Esophagus muscularis mucosa (tissue), 4 donors: ENCODE data around the gene ANKRD13C. TPM values are rescaled to one million over a fixed set of nuclear protein-coding genes. Genes with fewer than 3 reads are reported as not detected.

Source experiments
- DNase-seq: peaks from one replicate; pipeline ENCODE4 v3.0.0-alpha.2; 2017; ENCODE audit errors: extremely low spot score
- H3K27ac ChIP-seq, 4 donors: fragments of 200-600 bp; sonication (generic); replicated peaks in 1 of 4; 1 replicate in 3 of 4; 2 replicates in 1 of 4; pipeline ENCODE4 v1.5.1; 2016 to 2019; ENCODE audit warnings: mild to moderate bottlenecking in 1 of 4
- H3K27me3 ChIP-seq, 4 donors: fragments of 200-600 bp; sonication (generic); one replicate each; pipeline versions ENCODE4 v1.5.1 to v1.6.0; 2016 to 2019
- H3K36me3 ChIP-seq, 4 donors: fragments of 200-600 bp; sonication (generic); one replicate each; pipeline ENCODE4 v1.5.1; 2016 to 2019
- H3K4me1 ChIP-seq, 4 donors: fragments of 200-600 bp; sonication (generic); one replicate each; pipeline ENCODE4 v1.5.1; 2016 to 2019
- H3K4me3 ChIP-seq, 4 donors: fragments of 200-600 bp; sonication (generic); 1 replicate in 2 of 4; 2 replicates in 2 of 4; pipeline ENCODE4 v1.5.1; 2016 to 2019; ENCODE audit warnings: mild to moderate bottlenecking in 4 of 4, moderate library complexity in 1 of 4
- H3K9me3 ChIP-seq, 4 donors: fragments of 200-600 bp; sonication (generic); 1 replicate in 3 of 4; 2 replicates in 1 of 4; pipeline ENCODE4 v1.5.1; 2016 to 2019
- CTCF ChIP-seq, 3 experiments: fragments of 200-600 bp in 2 of 3; fragments of 450-650 bp in 1 of 3; sonication (generic) in 2 of 3; IDR thresholded peaks; one replicate each; pipeline ENCODE4 v1.5.1; 2017 to 2019; ENCODE audit warnings: antibody characterized with exemption in 3 of 3, mild to moderate bottlenecking in 2 of 3, moderate library complexity in 1 of 3
- EP300 ChIP-seq: sonication (generic); formaldehyde crosslinking; IDR thresholded peaks from one replicate; pipeline ENCODE4 v1.6.1; 2017; ENCODE audit warnings: antibody characterized with exemption
- POLR2A ChIP-seq: fragments of 450-650 bp; IDR thresholded peaks from one replicate; pipeline ENCODE4 v1.6.1; 2017; ENCODE audit warnings: antibody characterized with exemption, moderate library complexity, mild to moderate bottlenecking, low read depth
- POLR2AphosphoS5 ChIP-seq, 2 donors: sonication (generic); formaldehyde crosslinking; IDR thresholded peaks; one replicate each; pipeline ENCODE4 v1.6.1; 2017; ENCODE audit warnings: antibody characterized with exemption in 2 of 2
- WGBS: methylation state at CpG from one replicate; pipeline ENCODE4 v1.1.5; 2018; 5-methylcytosine and 5-hydroxymethylcytosine counted together
- intact Hi-C: fragments of 100-400 bp; cut with DNase I; formaldehyde crosslinking; loops from one replicate; pipeline ENCODE4 v1.15.1; 2023
- total RNA-seq, 4 donors: library from RNA; depleted of rRNA; stranded (reverse); fragments of >200 nt; gene quantifications; one replicate each; pipeline versions ENCODE4 v1.1.0 to v1.2.1, GENCODE V29; 2016

The ANKRD13C gene
- total RNA-seq, 4 donors from 2014 or later = 23.0 to 30.2 (median 26.5) TPM

- intact Hi-C loops = no loop called here
- no peak overlapping the region for H3K27ac ChIP-seq
- H3K36me3 ChIP-seq = peaks cover 0 to 10% (median 7%) of the 10 kb centered on the region in 4 donors
- WGBS = 90% methylated on average over 7 of the region's 7 CpGs
- no peaks in the 10 kb centered on the region for H3K9me3 ChIP-seq
- no peaks in the 10 kb centered on the region for H3K27me3 ChIP-seq
- H3K4me1 ChIP-seq = no peaks in the 10 kb centered on the region
- TF ChIP-seq POLR2AphosphoS5 (IDR thresholded peaks at IDR 0.05) (no peak), CTCF (IDR thresholded peaks at IDR 0.05) (no peak), POLR2A (no peak)
- no peak overlapping the region for H3K4me3 ChIP-seq
- DNase-seq = no peak
Measured at GRCh38 chr1:70327306-70328076, 27.0 kb downstream of the ANKRD13C start.

GRCh38 chr1:70324683-70325082 is 29.8 kb downstream of the ANKRD13C start:
- peaks cover 0 to 4% (median 0%) of the 10 kb centered on the region in 4 donors for H3K4me1 ChIP-seq
- H3K27ac ChIP-seq = no peak overlapping the region
- no peaks in the 10 kb centered on the region for H3K27me3 ChIP-seq
- WGBS = 100% methylated on average over 1 of the region's 1 CpG
- no peak for TF ChIP-seq EP300
- no peak for TF ChIP-seq CTCF (IDR thresholded peaks at IDR 0.05)
- intact Hi-C loops = no loop called here
- H3K4me3 ChIP-seq = no peak overlapping the region
- no peak for DNase-seq
- H3K9me3 ChIP-seq = no peaks in the 10 kb centered on the region
- peaks cover 0 to 11% (median 9%) of the 10 kb centered on the region in 4 donors for H3K36me3 ChIP-seq

DNA sequence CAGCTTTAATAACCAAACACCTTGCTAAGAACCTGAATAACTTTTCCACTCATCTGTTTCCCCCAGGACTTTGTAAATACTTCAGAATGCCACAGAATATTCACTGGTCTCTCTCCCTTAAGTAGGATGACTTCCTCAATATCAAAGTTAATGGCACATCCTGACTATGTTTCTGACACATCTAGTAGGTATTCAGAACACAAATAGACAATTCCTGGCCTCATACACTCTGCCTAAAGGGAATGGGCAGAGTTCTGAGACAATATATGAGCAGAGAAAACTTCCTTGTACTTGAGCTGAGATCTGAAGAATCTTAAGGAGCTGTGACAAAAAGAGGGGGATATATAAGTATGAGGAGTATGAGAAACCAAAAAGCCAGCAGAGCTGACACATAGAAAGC is 34.8 kb downstream of the ANKRD13C start:
- DNase-seq = no peak
- intact Hi-C loops = no loop called here
- Histone ChIP-seq H3K27ac (no peak overlapping the region), H3K9me3 (no peaks in the 10 kb centered on the region), H3K4me1 (peaks cover 0 to 6% (median 4%) of the 10 kb centered on the region in 4 donors), H3K27me3 (no peaks in the 10 kb centered on the region), H3K36me3 (peaks cover 0 to 14% (median 9%) of the 10 kb centered on the region in 4 donors), H3K4me3 (no peak overlapping the region)
- no peak for TF ChIP-seq POLR2AphosphoS5 (IDR thresholded peaks at IDR 0.05)
- TF ChIP-seq EP300 = no peak

DNA sequence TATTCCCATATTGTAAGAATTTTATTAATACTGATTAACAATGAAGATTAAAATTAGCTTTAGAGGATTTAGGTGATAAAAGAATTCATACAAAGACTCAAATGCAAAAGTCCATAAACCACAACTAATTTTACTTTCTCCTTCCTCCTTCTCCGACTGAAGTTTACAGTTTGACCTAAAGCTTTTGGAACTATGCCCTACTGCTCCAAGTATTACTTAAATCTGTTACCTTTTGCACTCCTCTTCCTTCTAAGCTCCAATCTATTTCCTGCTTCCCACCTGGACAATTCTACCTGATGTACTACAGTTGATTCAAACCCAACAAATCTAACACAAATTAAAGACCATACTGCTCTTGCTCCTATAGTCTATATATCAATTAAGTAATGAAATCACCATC is 36.3 kb downstream of the ANKRD13C start:
- TF ChIP-seq POLR2AphosphoS5 (IDR thresholded peaks at IDR 0.05) = no peak
- no peak for TF ChIP-seq EP300
- TF ChIP-seq POLR2A = no peak
- no peak for TF ChIP-seq CTCF (IDR thresholded peaks at IDR 0.05)
- Histone ChIP-seq H3K4me1 (peaks cover 0 to 6% (median 4%) of the 10 kb centered on the region in 4 donors), H3K27me3 (no peaks in the 10 kb centered on the region), H3K4me3 (no peak overlapping the region), H3K36me3 (peaks cover 0 to 16% (median 7%) of the 10 kb centered on the region in 4 donors), H3K9me3 (no peaks in the 10 kb centered on the region), H3K27ac (no peak overlapping the region)
- intact Hi-C loops = no loop called here
- DNase-seq = no peak
- WGBS = 49% methylated on average over 1 of the region's 1 CpG

- no peak for TF ChIP-seq POLR2A
- TF ChIP-seq POLR2AphosphoS5 (IDR thresholded peaks at IDR 0.05) = no peak
- no peak for TF ChIP-seq CTCF (IDR thresholded peaks at IDR 0.05)
- TF ChIP-seq EP300 = no peak
- Histone ChIP-seq H3K36me3 (peaks cover 0 to 11% (median 0%) of the 10 kb centered on the region in 4 donors), H3K4me1 (peaks cover 0 to 6% (median 4%) of the 10 kb centered on the region in 4 donors), H3K27ac (no peak overlapping the region), H3K9me3 (no peaks in the 10 kb centered on the region), H3K27me3 (no peaks in the 10 kb centered on the region), H3K4me3 (no peak overlapping the region)
- WGBS = 93% methylated on average over 3 of the region's 3 CpGs
- intact Hi-C loops = no loop called here
- no peak for DNase-seq
Measured at GRCh38 chr1:70317087-70317486, 37.4 kb downstream of the ANKRD13C start.
